D721Med (cell line): ENCODE measurements around the gene ABCA1.

Source experiments
- DNase-seq: peaks from one replicate; pipeline ENCODE4 v3.0.0; 2011; ENCODE audit warnings: low spot score; ENCODE audit not compliant: insufficient read length
- FAIRE-seq: peaks from 2 replicates; lab custom pipeline; 2011; peaks lifted over from hg19 to GRCh38; lab: Jason Lieb, UNC
- TF ChIP-seq, protein P1 (sequence below): IDR thresholded peaks from 2 replicates; pipeline ENCODE4 v1.5.1; 2012; ENCODE audit warnings: mild to moderate bottlenecking, control low read depth; ENCODE audit not compliant: insufficient read depth; ENCODE audit errors: missing control alignments

The ABCA1 gene

DNA sequence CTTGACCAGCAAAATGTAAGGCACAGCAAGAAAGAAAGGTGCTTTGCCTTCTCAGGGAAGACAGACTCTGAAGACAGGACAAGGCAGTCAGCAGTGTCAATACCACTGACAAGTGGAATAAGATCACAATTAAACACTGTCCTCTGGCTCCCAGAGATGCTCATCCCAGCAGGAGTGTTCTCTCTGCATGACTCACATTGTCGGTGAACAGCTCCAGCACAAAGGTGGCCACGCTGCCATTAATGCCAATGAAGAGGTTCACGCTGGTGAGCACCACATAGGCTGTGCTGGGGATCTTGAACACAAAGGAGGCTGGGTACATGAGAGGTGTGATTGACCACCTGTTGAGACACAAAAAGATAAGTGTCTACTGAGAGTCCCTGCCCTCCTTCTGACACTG, 132.1 kb downstream of the ABCA1 start:
- FAIRE-seq (no peak), DNase-seq (no peak)
- TF ChIP-seq, protein P1, sequence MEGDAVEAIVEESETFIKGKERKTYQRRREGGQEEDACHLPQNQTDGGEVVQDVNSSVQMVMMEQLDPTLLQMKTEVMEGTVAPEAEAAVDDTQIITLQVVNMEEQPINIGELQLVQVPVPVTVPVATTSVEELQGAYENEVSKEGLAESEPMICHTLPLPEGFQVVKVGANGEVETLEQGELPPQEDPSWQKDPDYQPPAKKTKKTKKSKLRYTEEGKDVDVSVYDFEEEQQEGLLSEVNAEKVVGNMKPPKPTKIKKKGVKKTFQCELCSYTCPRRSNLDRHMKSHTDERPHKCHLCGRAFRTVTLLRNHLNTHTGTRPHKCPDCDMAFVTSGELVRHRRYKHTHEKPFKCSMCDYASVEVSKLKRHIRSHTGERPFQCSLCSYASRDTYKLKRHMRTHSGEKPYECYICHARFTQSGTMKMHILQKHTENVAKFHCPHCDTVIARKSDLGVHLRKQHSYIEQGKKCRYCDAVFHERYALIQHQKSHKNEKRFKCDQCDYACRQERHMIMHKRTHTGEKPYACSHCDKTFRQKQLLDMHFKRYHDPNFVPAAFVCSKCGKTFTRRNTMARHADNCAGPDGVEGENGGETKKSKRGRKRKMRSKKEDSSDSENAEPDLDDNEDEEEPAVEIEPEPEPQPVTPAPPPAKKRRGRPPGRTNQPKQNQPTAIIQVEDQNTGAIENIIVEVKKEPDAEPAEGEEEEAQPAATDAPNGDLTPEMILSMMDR = no peak

DNA sequence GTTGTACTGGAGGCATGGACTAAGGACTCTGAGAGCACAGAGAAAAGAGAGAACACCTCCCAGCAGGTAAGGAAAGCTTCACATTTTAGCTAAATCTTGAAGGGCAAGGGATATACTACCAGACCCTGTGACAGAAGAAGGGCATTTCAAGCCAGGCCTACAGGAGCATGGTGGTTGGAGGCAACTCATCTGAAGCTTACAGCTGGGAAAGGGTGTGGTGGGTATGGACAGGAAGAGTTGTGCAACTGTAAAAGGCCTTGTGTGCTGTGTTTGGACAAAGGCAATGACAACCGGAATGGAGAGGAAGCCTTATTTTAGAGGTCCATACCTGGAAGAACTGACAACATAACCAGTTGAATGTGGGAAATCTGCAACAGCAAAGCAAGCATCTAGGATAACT, 132.9 kb downstream of the ABCA1 start:
- FAIRE-seq = no peak
- TF ChIP-seq, protein P1 = no peak
- no peak for DNase-seq

DNA sequence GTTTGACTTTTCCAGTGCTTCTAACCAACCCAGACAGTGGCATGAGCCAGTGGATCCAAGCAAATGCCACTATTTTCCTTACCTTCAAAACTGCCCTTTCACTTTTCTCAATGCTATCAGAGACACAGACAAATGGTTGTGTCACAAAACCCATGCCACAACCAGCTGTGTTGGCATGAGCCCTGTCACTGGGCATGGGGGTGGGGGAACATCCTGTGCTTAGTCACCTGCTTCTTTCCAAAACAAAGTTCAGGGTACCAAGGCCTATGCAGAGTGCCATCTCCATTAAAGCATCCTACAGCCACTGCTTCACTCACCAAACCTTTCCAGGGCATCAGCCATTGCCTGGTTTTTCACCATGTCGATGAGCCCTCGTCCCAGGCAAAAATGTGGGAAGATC, 133.9 kb downstream of the ABCA1 start:
- TF ChIP-seq, protein P1 = no peak
- DNase-seq (no peak), FAIRE-seq (no peak)

DNA sequence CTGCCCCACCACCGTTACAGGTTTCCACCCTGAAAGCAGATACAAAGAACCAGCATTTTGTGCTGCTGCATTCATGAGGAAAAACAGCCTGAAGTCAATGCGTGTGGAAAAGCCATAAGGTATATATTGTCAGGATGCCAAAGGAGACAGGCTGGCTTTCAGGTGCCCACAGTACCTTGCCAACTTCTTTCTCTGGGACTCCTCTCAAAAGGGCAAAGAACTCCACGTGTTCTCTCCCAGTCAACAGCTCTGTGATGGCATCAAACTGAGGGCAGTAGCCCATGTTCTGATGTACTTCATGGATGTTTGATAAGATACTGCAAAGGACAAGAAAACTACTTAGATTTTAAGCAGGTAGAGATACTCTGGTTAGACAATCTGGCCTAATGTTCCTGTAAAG, 139.7 kb downstream of the ABCA1 start:
- DNase-seq = no peak
- FAIRE-seq = no peak
- TF ChIP-seq, protein P1 = no peak

DNA sequence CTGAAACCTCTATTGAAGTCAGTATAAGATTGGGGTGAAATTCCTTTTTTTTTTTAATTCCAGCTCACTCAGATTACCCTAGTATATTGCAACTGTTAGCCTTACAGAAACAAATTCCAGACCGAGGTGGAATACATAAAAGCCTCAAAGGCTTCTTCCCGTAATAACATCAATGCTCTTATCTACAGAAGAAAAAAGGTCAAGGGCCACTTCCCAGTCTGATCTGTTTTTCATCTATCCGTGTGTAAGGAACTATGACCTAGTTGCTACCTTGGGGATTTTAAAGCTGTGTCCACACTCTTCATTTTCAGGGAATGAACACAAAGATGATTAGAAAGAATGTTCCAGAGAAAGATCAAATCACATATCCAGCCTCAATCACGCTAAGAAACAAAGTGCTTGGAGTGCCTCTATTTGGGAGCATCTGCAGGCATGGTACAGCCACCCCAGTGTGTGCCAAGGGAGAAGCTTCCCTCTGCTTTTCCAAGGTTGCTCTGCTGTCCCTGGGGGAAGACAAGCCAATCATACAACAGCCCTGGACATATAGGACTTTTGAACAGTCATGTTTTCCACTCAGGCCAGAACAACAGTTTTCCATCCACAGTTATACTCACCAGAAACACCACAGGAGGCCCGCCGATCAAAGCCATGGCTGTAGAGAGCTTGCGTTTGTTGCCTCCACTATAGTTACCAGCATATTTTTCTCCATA, 140.5 kb downstream of the ABCA1 start:
- no peak for FAIRE-seq
- DNase-seq = no peak
- TF ChIP-seq, protein P1 = no peak

DNA sequence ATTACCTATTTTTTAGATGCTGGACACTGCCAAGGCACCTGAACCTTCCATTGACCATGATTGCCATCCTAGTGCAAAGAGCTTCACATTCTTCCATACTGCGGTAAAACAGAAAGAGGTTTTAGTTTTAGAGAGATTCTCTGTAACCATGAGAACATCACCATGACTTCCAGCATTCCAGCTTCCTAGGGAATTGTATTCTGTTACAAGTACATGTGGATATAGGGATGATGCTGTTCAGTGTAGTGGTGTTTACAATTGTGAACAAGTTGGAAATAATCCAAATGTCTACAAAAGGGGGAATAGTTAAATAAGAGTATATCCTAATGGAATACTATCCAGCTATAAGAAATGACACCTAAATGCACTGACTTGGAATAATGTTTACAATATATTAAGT, 141.7 kb downstream of the ABCA1 start:
- TF ChIP-seq, protein P1 = no peak
- DNase-seq (no peak), FAIRE-seq (no peak)

DNA sequence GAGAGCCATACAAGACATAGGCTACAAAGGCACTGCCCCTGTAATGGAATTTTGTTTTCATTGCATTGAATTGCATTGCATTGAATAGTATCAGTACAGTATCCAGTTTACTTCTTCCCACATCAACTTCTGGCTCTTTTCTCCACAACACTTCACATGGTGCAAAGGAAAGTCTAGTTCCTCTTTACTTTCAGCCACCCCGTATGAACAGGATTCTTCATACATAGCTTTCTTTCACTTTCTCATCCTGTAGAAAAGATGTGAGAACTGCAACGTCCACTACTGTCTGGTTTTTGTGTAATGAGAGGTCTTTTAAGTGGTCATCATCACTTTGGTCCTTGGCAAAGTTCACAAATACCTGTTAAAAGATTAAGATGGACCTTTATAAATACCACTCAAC, 143.9 kb downstream of the ABCA1 start:
- no peak for FAIRE-seq
- TF ChIP-seq, protein P1 = no peak

More for the DNA sequence above, 143.9 kb downstream of the ABCA1 start:
- DNase-seq = no peak
